Pulmonary artery endothelial cell (primary cell): Measurements from ENCODE around the gene ADGRB3. TPM values are rescaled to one million over a fixed set of nuclear protein-coding genes. Genes with fewer than 3 reads are reported as not detected.
"Not testable (repeated sequence)": the region's sequence is repeated elsewhere in the genome, so short reads cannot be mapped to it uniquely, and the experiment has no call there.

Experiments
- DNase-seq: peaks from one replicate; pipeline ENCODE4 v3.0.0-alpha.2; 2011; ENCODE audit warnings: low read depth, low spot score
- total RNA-seq: library from RNA; depleted of rRNA; stranded (reverse); fragments of >200 nt; gene quantifications from 2 replicates; pipeline ENCODE4 v1.2.3, GENCODE V29; 2014

Gene ADGRB3
- total RNA-seq, 1 donor from 2014 or later = not detected

- no peak for DNase-seq
Measured at GRCh38 chr6:68919537-68919936, 284.5 kb downstream of the ADGRB3 start.

GRCh38 chr6:68941345-68941744, 306.3 kb downstream of the ADGRB3 start:
- no peak for DNase-seq

GRCh38 chr6:68947721-68948120, 312.6 kb downstream of the ADGRB3 start:
- DNase-seq = no peak

GRCh38 chr6:68951270-68951669, 316.2 kb downstream of the ADGRB3 start:
- DNase-seq = no peak

GRCh38 chr6:68958327-68958726, 323.2 kb downstream of the ADGRB3 start:
- no peak for DNase-seq

- no peak for DNase-seq
Measured at GRCh38 chr6:68967549-68968300, 332.6 kb downstream of the ADGRB3 start.

- no peak for DNase-seq
Measured at GRCh38 chr6:68968301-68968649, 333.2 kb downstream of the ADGRB3 start.

GRCh38 chr6:68973066-68973465, 338.0 kb downstream of the ADGRB3 start:
- DNase-seq = no peak

GRCh38 chr6:68975064-68975463, 340.0 kb downstream of the ADGRB3 start:
- no peak for DNase-seq

GRCh38 chr6:68975816-68976215, 340.7 kb downstream of the ADGRB3 start:
- DNase-seq = no peak

GRCh38 chr6:68976260-68976659, 341.2 kb downstream of the ADGRB3 start:
- DNase-seq = no peak

- no peak for DNase-seq
Measured at GRCh38 chr6:68978411-68978810, 343.3 kb downstream of the ADGRB3 start.

GRCh38 chr6:68981668-68982067, 346.6 kb downstream of the ADGRB3 start:
- not testable (repeated sequence) for DNase-seq

GRCh38 chr6:68988698-68989097, 353.6 kb downstream of the ADGRB3 start:
- DNase-seq = no peak

- no peak for DNase-seq
Measured at GRCh38 chr6:68990317-68990716, 355.2 kb downstream of the ADGRB3 start.

- DNase-seq = no peak
Measured at GRCh38 chr6:68993911-68994310, 358.8 kb downstream of the ADGRB3 start.

GRCh38 chr6:68994521-68994920, 359.4 kb downstream of the ADGRB3 start:
- DNase-seq = no peak

- no peak for DNase-seq
Measured at GRCh38 chr6:69005199-69005598, 370.1 kb downstream of the ADGRB3 start.

GRCh38 chr6:69007781-69008180, 372.7 kb downstream of the ADGRB3 start:
- DNase-seq = no peak

- no peak for DNase-seq
Measured at GRCh38 chr6:69012211-69012610, 377.1 kb downstream of the ADGRB3 start.

GRCh38 chr6:69012876-69013275, 377.8 kb downstream of the ADGRB3 start:
- no peak for DNase-seq

- DNase-seq = no peak
Measured at GRCh38 chr6:69018906-69019305, 383.8 kb downstream of the ADGRB3 start.

- DNase-seq = peak; percentile 1
Measured at GRCh38 chr6:69019832-69020231, 384.8 kb downstream of the ADGRB3 start.

GRCh38 chr6:69022993-69023392, 387.9 kb downstream of the ADGRB3 start:
- no peak for DNase-seq
